ENCODE results near the gene BRIP1. TPM values are rescaled to one million over a fixed set of nuclear protein-coding genes. Genes with fewer than 3 reads are reported as not detected.

Gene BRIP1
- total RNA-seq, 1 experiment from 2014 or later = 30.2 TPM

- ChIA-PET CTCF (no interaction called here), POLR2A (ENCODE audit: low non-redundant PET) (no interaction called here)
- Histone ChIP-seq H3K4me1 (ENCODE audit: insufficient read depth, low read length, poor library complexity, severe bottlenecking) (no peaks in the 10 kb centered on the region), H3K27ac (ENCODE audit: low read depth, low read length, poor library complexity, severe bottlenecking) (no peak overlapping the region), H3K9me3 (ENCODE audit: low read depth, low read length, poor library complexity, severe bottlenecking) (peaks cover 13% of the 10 kb centered on the region), H3K36me3 (ENCODE audit: insufficient read depth, low read length, poor library complexity, severe bottlenecking) (peaks cover 30% of the 10 kb centered on the region), H3K4me3 (ENCODE audit: low read depth, low read length, poor library complexity, severe bottlenecking) (no peak overlapping the region), H3K27me3 (replicated peaks; ENCODE audit: insufficient read depth, low read depth, low read length, poor library complexity) (no peaks in the 10 kb centered on the region)
- no TSS peak for BruUV-seq (replicated peaks)
- TF ChIP-seq EZH2 (IDR thresholded peaks at IDR 0.05; ENCODE audit: borderline replicate concordance, low read depth, low read length, poor library complexity, severe bottlenecking) = no peak
- TF ChIP-seq, protein P1, sequence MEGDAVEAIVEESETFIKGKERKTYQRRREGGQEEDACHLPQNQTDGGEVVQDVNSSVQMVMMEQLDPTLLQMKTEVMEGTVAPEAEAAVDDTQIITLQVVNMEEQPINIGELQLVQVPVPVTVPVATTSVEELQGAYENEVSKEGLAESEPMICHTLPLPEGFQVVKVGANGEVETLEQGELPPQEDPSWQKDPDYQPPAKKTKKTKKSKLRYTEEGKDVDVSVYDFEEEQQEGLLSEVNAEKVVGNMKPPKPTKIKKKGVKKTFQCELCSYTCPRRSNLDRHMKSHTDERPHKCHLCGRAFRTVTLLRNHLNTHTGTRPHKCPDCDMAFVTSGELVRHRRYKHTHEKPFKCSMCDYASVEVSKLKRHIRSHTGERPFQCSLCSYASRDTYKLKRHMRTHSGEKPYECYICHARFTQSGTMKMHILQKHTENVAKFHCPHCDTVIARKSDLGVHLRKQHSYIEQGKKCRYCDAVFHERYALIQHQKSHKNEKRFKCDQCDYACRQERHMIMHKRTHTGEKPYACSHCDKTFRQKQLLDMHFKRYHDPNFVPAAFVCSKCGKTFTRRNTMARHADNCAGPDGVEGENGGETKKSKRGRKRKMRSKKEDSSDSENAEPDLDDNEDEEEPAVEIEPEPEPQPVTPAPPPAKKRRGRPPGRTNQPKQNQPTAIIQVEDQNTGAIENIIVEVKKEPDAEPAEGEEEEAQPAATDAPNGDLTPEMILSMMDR (conservative IDR thresholded peaks at IDR 0.05; ENCODE audit: low read depth, low read length) = no peak
- DNase-seq (ENCODE audit: low spot score) = no peak
- intact Hi-C loops (cut with micrococcal nuclease; ENCODE audit: unreplicated experiment) = no loop called here
These were observed 124.3 kb downstream of the BRIP1 start for GRCh38 chr17:61739002-61739401.

DNA sequence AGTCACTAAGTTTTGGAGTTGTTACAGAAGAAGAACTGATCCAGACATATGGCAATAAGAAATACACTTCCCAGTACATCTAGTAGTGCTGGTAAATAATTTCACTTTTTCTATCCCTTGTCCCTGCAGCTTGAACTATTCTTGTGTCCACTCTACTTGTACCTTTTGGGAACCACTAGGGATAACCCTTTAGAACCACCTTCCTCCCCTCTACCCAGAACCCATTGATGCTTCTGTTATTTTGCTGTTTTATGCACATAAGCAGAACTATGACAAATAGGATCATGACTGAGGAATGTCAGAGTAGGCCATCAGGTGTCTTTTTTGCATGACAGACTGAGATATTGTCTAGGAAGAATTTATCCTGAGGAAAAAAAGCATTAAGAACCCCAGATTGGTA is 125.1 kb downstream of the BRIP1 start:
- BruUV-seq (replicated peaks) = no TSS peak
- no peak for DNase-seq (ENCODE audit: low spot score)
- TF ChIP-seq, protein P1 (conservative IDR thresholded peaks at IDR 0.05; ENCODE audit: low read depth, low read length) = no peak
- no peak for TF ChIP-seq EZH2 (IDR thresholded peaks at IDR 0.05; ENCODE audit: borderline replicate concordance, low read depth, low read length, poor library complexity, severe bottlenecking)
- Histone ChIP-seq H3K9me3 (ENCODE audit: low read depth, low read length, poor library complexity, severe bottlenecking) (peaks cover 13% of the 10 kb centered on the region), H3K4me1 (ENCODE audit: insufficient read depth, low read length, poor library complexity, severe bottlenecking) (no peaks in the 10 kb centered on the region), H3K36me3 (ENCODE audit: insufficient read depth, low read length, poor library complexity, severe bottlenecking) (peaks cover 30% of the 10 kb centered on the region), H3K27me3 (replicated peaks; ENCODE audit: insufficient read depth, low read depth, low read length, poor library complexity) (no peaks in the 10 kb centered on the region), H3K4me3 (ENCODE audit: low read depth, low read length, poor library complexity, severe bottlenecking) (no peak overlapping the region), H3K27ac (ENCODE audit: low read depth, low read length, poor library complexity, severe bottlenecking) (no peak overlapping the region)
- CTCF ChIA-PET = no interaction called here
- intact Hi-C loops (cut with micrococcal nuclease; ENCODE audit: unreplicated experiment) = no loop called here
- POLR2A ChIA-PET (ENCODE audit: low non-redundant PET) = no interaction called here

- no TSS peak for BruUV-seq (replicated peaks)
- H3K4me1 ChIP-seq (ENCODE audit: insufficient read depth, low read length, poor library complexity, severe bottlenecking) = no peaks in the 10 kb centered on the region
- no peaks in the 10 kb centered on the region for H3K27me3 ChIP-seq (replicated peaks; ENCODE audit: insufficient read depth, low read depth, low read length, poor library complexity)
- H3K36me3 ChIP-seq (ENCODE audit: insufficient read depth, low read length, poor library complexity, severe bottlenecking) = peaks cover 28% of the 10 kb centered on the region
- H3K27ac ChIP-seq (ENCODE audit: low read depth, low read length, poor library complexity, severe bottlenecking) = no peak overlapping the region
- no peak for DNase-seq (ENCODE audit: low spot score)
- peaks cover 13% of the 10 kb centered on the region for H3K9me3 ChIP-seq (ENCODE audit: low read depth, low read length, poor library complexity, severe bottlenecking)
- intact Hi-C loops (cut with micrococcal nuclease; ENCODE audit: unreplicated experiment) = no loop called here
- no peak overlapping the region for H3K4me3 ChIP-seq (ENCODE audit: low read depth, low read length, poor library complexity, severe bottlenecking)
- CTCF ChIA-PET = no interaction called here
- POLR2A ChIA-PET (ENCODE audit: low non-redundant PET) = no interaction called here
- TF ChIP-seq EZH2 (IDR thresholded peaks at IDR 0.05; ENCODE audit: borderline replicate concordance, low read depth, low read length, poor library complexity, severe bottlenecking) = no peak
- TF ChIP-seq, protein P1 (conservative IDR thresholded peaks at IDR 0.05; ENCODE audit: low read depth, low read length) = no peak
These were observed 125.5 kb downstream of the BRIP1 start for GRCh38 chr17:61737820-61738219.

All from A673 (cell line).